WI38 (cell line): ENCODE results near the gene PHOX2A.

Source experiments
- H3K4me3 ChIP-seq: 2 replicates; pipeline ENCODE4 v1.5.1; 2011; ENCODE audit warnings: low read depth, mild to moderate bottlenecking, control low read depth, low read length
- TF ChIP-seq, protein P1 (sequence below): IDR thresholded peaks from 2 replicates; pipeline ENCODE4 v1.5.1; 2012; ENCODE audit warnings: low read depth, mild to moderate bottlenecking, control low read depth, low read length

The PHOX2A gene

DNA sequence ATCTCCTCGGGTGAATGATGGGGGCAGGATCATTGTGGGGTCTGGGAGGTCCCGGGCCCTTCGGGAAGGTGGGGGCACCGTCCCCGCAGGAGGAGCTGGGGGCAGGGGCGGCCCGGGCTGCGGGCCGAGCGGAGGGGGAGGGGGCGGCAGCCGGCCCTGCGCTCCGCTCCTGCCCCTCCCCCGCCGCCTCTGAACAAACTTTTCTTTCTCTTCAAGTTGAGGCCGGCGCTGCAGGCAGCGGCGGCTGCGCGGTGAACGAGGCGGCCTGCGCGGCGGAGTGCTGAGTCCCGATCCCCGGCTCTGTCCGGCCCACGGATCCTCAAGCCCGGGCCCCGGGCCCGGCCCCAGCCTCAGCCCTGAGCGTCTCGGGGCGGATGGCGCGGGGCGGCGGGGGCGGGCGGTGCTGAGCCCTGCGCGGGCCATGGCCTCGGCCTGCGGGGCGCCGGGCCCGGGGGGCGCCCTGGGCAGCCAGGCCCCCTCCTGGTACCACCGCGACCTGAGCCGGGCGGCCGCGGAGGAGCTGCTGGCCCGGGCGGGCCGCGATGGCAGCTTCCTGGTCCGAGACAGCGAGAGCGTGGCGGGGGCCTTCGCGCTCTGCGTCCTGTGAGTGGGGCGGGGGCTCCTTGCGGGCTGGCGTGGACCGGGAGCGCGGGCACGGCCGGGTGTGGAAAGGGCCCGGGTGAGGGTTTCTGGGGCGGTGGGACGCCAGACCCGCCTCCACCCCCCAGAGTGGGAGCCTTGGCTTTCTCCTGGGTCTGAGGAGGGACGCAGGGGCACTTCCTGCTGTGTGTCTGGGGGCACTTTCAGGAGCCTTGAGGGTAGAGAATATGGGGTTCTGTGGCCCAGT, 19.2 kb downstream of the PHOX2A start, which contains the start of gene INPPL1:
TSS of gene INPPL1 (plus strand) at position 204 of the 847 bp plus-strand sequence. CDS start at position 422, 218 bp downstream.
- peak within 1 kb of the TSS; percentile 97 for H3K4me3 ChIP-seq
- TF ChIP-seq, protein P1, sequence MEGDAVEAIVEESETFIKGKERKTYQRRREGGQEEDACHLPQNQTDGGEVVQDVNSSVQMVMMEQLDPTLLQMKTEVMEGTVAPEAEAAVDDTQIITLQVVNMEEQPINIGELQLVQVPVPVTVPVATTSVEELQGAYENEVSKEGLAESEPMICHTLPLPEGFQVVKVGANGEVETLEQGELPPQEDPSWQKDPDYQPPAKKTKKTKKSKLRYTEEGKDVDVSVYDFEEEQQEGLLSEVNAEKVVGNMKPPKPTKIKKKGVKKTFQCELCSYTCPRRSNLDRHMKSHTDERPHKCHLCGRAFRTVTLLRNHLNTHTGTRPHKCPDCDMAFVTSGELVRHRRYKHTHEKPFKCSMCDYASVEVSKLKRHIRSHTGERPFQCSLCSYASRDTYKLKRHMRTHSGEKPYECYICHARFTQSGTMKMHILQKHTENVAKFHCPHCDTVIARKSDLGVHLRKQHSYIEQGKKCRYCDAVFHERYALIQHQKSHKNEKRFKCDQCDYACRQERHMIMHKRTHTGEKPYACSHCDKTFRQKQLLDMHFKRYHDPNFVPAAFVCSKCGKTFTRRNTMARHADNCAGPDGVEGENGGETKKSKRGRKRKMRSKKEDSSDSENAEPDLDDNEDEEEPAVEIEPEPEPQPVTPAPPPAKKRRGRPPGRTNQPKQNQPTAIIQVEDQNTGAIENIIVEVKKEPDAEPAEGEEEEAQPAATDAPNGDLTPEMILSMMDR, result no peak

DNA sequence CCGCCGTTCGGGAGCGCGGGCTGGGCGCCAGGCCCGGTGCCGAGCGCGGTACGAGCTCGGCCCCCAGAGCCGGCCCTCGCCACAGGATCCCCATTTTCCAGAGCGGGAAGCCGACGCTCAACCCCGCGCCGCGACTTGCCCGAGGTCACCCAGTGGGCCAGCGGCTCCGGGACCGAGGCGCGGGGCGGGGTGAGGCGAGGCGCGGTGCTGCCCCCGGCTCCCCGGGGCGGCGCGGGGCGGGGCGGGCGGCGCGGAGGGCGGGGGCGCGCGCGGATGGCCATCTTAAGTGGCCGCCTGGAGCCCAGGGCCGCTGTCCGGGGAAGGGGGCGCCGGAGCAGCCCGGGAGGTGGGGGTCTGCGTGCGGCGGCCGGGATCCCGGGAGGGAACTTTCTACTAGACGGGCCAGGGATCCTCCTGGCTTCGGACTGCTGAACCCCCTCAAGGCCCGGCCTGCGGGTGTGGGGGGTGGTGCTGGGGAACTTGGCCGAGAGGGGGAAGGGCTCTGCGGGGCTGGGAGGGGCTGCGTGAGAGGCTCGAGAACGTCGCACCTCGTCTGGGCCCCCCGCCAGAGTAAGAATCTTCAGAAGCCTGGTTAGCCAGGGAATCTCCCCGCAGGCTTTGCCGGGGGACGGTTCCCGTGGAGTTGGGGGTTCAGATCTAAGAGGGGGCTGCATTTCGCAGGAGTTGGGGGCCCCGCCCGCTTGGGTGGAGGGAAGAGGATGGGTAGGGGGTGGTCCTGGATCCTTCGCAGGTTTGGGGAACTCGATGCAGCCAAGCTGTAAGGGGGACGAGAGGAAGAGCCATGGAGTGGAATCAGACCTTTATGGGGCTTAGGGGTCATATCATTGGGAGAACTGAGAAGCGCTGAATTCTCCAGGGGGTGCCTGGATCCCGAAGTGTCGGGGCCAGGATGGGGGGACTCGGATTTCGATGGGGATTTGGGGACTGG, 20.1 kb downstream of the PHOX2A start:
- TF ChIP-seq, protein P1, result no peak
- peak overlapping the region; percentile 97 for H3K4me3 ChIP-seq

DNA sequence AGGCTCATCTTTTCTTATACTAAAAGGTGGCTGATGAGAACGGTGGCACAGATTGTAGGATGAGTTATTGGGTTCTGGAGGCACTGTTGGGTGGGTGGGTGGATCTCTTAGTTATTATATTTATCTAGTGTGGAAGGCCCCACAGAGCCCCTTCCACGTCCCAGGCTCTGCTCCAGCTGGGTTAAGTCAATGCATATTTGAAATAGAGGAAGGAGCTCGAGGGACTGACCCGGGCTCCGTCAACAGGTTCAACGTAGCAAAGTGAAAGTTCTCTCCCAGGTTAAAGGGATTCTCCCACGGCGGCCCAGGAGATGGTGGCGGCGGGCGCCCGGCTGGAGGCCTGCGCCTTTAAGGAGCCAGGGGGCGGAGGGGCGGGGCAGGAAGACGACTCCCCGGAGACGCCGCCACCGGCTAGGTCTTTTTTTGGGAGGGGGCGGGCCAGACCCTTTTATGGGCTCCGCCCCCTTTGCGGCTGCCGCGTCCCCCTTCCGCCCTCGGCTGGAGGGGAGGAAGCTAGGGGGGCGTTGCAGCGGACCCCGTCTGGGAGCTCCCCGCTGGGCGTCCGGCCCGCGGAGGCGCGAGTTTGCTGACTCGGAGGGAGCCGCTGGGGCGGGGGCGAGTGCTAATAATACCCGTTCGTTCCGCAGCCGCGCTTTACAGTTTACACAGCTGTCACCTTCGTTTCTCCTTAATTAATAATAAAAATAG, 20.9 kb downstream of the PHOX2A start:
- TF ChIP-seq, protein P1, result 0 out of 2 replicates have a peak, but pooled peaks have one; percentile 5
- peak overlapping the region; percentile 97 for H3K4me3 ChIP-seq

DNA sequence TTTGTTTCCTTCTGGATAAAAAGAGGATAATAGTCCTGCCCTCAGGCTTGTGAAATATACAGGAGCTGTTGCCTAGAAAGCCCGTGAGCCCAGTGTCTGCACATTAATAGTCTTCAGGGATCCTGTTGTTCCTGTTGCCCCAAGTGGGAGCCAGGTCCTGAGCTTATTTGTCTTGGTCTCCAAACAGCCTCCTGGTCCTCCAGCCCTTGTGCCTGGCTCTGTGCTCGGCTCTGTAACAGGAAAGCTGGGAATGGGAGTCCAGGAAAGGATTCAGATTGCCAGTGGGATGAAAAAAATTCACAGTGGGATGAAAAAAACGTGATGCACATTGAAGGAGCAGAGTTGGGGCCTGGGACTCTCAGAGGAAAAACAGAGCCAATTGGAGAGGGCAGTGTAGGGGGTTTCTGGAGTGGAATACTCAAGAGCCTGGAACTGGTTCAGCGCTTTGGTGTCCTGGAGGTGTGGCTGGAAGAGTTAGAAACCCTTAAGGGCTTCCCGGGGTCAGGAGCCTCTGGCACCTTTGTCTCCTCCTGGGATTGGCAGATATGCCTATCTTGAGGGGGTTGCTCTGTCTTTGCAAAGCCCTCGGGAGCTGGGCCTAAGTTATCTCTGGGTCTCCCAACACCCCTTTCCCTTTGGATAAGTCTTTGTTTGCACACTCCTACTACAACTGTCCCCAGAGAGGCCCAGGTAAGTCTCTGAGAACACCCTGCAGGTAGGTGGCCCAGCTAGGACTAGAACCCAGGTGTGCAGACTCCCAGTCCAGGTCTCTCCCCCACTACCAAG, 21.7 kb downstream of the PHOX2A start:
- H3K4me3 ChIP-seq, result peak overlapping the region; percentile 97
- TF ChIP-seq, protein P1, result no peak

DNA sequence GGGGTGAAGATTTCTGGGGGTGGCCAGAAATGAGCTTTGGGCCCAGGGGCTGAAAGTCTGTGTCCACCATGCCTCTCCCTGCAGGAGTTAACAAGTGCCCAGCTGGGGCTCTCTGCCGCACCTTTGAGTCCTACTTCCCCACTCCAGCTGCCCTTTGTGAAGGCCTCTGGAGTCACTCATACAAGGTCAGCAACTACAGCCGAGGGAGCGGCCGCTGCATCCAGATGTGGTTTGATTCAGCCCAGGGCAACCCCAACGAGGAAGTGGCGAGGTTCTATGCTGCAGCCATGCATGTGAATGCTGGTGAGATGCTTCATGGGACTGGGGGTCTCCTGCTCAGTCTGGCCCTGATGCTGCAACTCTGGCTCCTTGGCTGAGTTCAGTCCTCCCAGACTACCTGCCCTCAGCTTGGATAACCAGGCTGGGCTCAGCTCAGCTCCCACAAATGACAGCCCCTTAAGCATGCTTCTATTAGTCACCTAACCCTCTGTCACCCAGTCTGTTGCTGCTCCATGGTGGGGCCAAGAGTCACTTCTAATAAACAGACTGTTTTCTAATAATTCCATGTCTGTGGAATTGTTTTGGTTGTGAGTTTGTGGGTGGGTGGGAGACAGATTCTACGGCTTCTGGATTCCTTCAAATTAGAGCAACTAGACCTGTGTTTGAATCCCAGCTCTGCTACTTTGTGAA, 22.4 kb downstream of the PHOX2A start:
- no peak overlapping the region for H3K4me3 ChIP-seq
- TF ChIP-seq, protein P1, result no peak
